ENCODE measurements around the gene IL26.

IL26 gene

GRCh38 chr12:68180792-68181744 is 44.5 kb downstream of the IL26 start:
- no peak overlapping the region for H2AFZ ChIP-seq (ENCODE audit: low read length)
- no peak overlapping the region for H3K4ac ChIP-seq (ENCODE audit: low read length)
- peaks cover 0 to 3% of the 10 kb centered on the region in 2 donors for H3K4me1 ChIP-seq (ENCODE audit: control insufficient read depth in 2 of 2, insufficient read depth in 1 of 2, low read depth in 1 of 2, low read length in 2 of 2)
- no peak overlapping the region for H2BK120ac ChIP-seq (ENCODE audit: low read depth, low read length)
- no peak overlapping the region for H2BK5ac ChIP-seq (ENCODE audit: low read length)
- no peaks in the 10 kb centered on the region for H3K27me3 ChIP-seq (ENCODE audit: control insufficient read depth in 3 of 3, insufficient read depth in 3 of 3, low read depth in 1 of 3, low read length in 3 of 3)
- no peak overlapping the region for H3K4me2 ChIP-seq (ENCODE audit: insufficient read depth, low read length, poor library complexity, severe bottlenecking)
- no peak overlapping the region for H3K23ac ChIP-seq (ENCODE audit: low read depth, low read length, poor library complexity)
- no peak for DNase-seq (ENCODE audit: low spot score)
- H3K9ac ChIP-seq (ENCODE audit: low read depth, low read length, poor library complexity): no peak overlapping the region
- H2AK5ac ChIP-seq (ENCODE audit: low read depth, low read length): no peak overlapping the region
- WGBS, 2 donors (ENCODE audit: extremely low coverage in 2 of 2, insufficient read length in 2 of 2, insufficient replicate concordance in 1 of 2): no CpG with 5 or more reads among the region's 3 CpGs
- no peak overlapping the region for H4K91ac ChIP-seq (ENCODE audit: low read depth, low read length, poor library complexity)
- no peak overlapping the region for H3K4me3 ChIP-seq (ENCODE audit: low read length in 2 of 2)
- no peak overlapping the region for H2BK15ac ChIP-seq (ENCODE audit: low read length)
- no peaks in the 10 kb centered on the region for H3K79me1 ChIP-seq (ENCODE audit: low read depth, low read length)
- H3K9me3 ChIP-seq (replicated peaks in 1 of 2; ENCODE audit: control insufficient read depth in 2 of 2, insufficient read depth in 1 of 2, low read depth in 1 of 2, low read length in 2 of 2): no peaks in the 10 kb centered on the region
- H3K14ac ChIP-seq (ENCODE audit: low read length): no peak overlapping the region
- H2BK12ac ChIP-seq (ENCODE audit: low read length): no peak overlapping the region
- H3K27ac ChIP-seq (replicated peaks; ENCODE audit: low read length): no peak overlapping the region
- no peaks in the 10 kb centered on the region for H3K36me3 ChIP-seq (replicated peaks in 1 of 2; ENCODE audit: control insufficient read depth in 2 of 2, insufficient read depth in 2 of 2, low read length in 2 of 2)
- no peak overlapping the region for H4K8ac ChIP-seq (ENCODE audit: low read depth, low read length)
- H3K18ac ChIP-seq (ENCODE audit: low read length): no peak overlapping the region

DNA sequence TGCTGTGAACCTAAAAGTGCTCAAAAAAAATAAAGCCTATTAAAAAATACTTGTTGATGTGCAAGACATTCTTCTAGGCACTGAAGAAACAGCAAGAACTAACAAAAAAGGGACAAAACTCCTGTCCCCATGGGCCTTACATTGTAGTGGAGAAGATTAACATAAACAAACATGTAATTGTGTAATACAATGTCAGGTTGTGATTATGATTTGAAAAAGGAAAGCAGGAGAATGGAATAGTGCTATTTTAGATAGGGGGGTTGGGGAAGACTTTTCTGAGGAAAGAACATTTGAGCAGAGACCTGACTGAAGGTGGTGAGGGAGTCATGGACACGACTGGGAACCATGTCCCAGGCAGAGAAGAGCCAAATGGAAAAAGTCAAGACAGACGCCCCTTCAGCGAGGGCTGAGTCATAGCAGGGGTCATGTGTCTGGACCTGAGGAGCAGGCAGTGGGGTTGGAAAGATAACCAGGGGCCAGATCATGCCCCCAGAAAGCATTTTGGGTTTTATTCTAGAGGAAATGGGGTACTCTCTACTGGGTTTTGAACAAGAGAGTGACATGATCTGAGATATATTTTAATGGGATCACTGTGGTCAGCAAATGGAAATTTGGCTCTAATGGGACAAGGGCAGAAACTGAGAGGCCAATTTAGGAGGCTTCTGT is 46.7 kb downstream of the IL26 start:
- H3K27me3 ChIP-seq (ENCODE audit: control insufficient read depth in 3 of 3, insufficient read depth in 3 of 3, low read depth in 1 of 3, low read length in 3 of 3): no peaks in the 10 kb centered on the region
- no peak overlapping the region for H3K18ac ChIP-seq (ENCODE audit: low read length)
- no peak overlapping the region for H2AK5ac ChIP-seq (ENCODE audit: low read depth, low read length)
- peaks cover 0 to 3% of the 10 kb centered on the region in 2 donors for H3K4me1 ChIP-seq (ENCODE audit: control insufficient read depth in 2 of 2, insufficient read depth in 1 of 2, low read depth in 1 of 2, low read length in 2 of 2)
- H3K4ac ChIP-seq (ENCODE audit: low read length): no peak overlapping the region
- WGBS, 2 donors (ENCODE audit: extremely low coverage in 2 of 2, insufficient read length in 2 of 2, insufficient replicate concordance in 1 of 2): no CpG with 5 or more reads among the region's 3 CpGs
- H2BK5ac ChIP-seq (ENCODE audit: low read length): no peak overlapping the region
- no peaks in the 10 kb centered on the region for H3K36me3 ChIP-seq (replicated peaks in 1 of 2; ENCODE audit: control insufficient read depth in 2 of 2, insufficient read depth in 2 of 2, low read length in 2 of 2)
- H3K79me1 ChIP-seq (ENCODE audit: low read depth, low read length): no peaks in the 10 kb centered on the region
- no peak overlapping the region for H4K8ac ChIP-seq (ENCODE audit: low read depth, low read length)
- no peak overlapping the region for H2BK15ac ChIP-seq (ENCODE audit: low read length)
- no peak overlapping the region for H3K4me3 ChIP-seq (ENCODE audit: low read length in 2 of 2)
- no peak overlapping the region for H4K91ac ChIP-seq (ENCODE audit: low read depth, low read length, poor library complexity)
- no peak overlapping the region for H2AFZ ChIP-seq (ENCODE audit: low read length)
- no peak overlapping the region for H2BK120ac ChIP-seq (ENCODE audit: low read depth, low read length)
- no peak overlapping the region for H3K23ac ChIP-seq (ENCODE audit: low read depth, low read length, poor library complexity)
- H3K4me2 ChIP-seq (ENCODE audit: insufficient read depth, low read length, poor library complexity, severe bottlenecking): no peak overlapping the region
- DNase-seq (ENCODE audit: low spot score): no peak
- H2BK12ac ChIP-seq (ENCODE audit: low read length): no peak overlapping the region
- no peak overlapping the region for H3K14ac ChIP-seq (ENCODE audit: low read length)
- H3K27ac ChIP-seq (replicated peaks; ENCODE audit: low read length): no peak overlapping the region
- no peak overlapping the region for H3K9ac ChIP-seq (ENCODE audit: low read depth, low read length, poor library complexity)
- no peaks in the 10 kb centered on the region for H3K9me3 ChIP-seq (replicated peaks in 1 of 2; ENCODE audit: control insufficient read depth in 2 of 2, insufficient read depth in 1 of 2, low read depth in 1 of 2, low read length in 2 of 2)

- Histone ChIP-seq H2BK120ac (ENCODE audit: low read depth, low read length) (no peak overlapping the region), H3K4ac (ENCODE audit: low read length) (no peak overlapping the region), H3K14ac (ENCODE audit: low read length) (no peak overlapping the region), H3K18ac (ENCODE audit: low read length) (no peak overlapping the region), H4K8ac (ENCODE audit: low read depth, low read length) (no peak overlapping the region), H2BK15ac (ENCODE audit: low read length) (no peak overlapping the region), H3K27me3 (ENCODE audit: control insufficient read depth in 3 of 3, insufficient read depth in 3 of 3, low read depth in 1 of 3, low read length in 3 of 3) (no peaks in the 10 kb centered on the region), H3K4me1 (ENCODE audit: control insufficient read depth in 2 of 2, insufficient read depth in 1 of 2, low read depth in 1 of 2, low read length in 2 of 2) (peaks cover 0 to 3% of the 10 kb centered on the region in 2 donors), H4K91ac (ENCODE audit: low read depth, low read length, poor library complexity) (no peak overlapping the region), H3K9me3 (replicated peaks in 1 of 2; ENCODE audit: control insufficient read depth in 2 of 2, insufficient read depth in 1 of 2, low read depth in 1 of 2, low read length in 2 of 2) (no peaks in the 10 kb centered on the region), H3K23ac (ENCODE audit: low read depth, low read length, poor library complexity) (no peak overlapping the region), H3K36me3 (replicated peaks in 1 of 2; ENCODE audit: control insufficient read depth in 2 of 2, insufficient read depth in 2 of 2, low read length in 2 of 2) (no peaks in the 10 kb centered on the region), H3K9ac (ENCODE audit: low read depth, low read length, poor library complexity) (no peak overlapping the region), H3K79me1 (ENCODE audit: low read depth, low read length) (no peaks in the 10 kb centered on the region), H3K4me3 (ENCODE audit: low read length in 2 of 2) (no peak overlapping the region), H2AK5ac (ENCODE audit: low read depth, low read length) (no peak overlapping the region), H3K4me2 (ENCODE audit: insufficient read depth, low read length, poor library complexity, severe bottlenecking) (no peak overlapping the region), H2BK12ac (ENCODE audit: low read length) (no peak overlapping the region), H3K27ac (replicated peaks; ENCODE audit: low read length) (no peak overlapping the region), H2AFZ (ENCODE audit: low read length) (no peak overlapping the region), H2BK5ac (ENCODE audit: low read length) (no peak overlapping the region)
- no peak for DNase-seq (ENCODE audit: low spot score)
Observed at GRCh38 chr12:68178184-68178583, 47.4 kb downstream of the IL26 start.

DNA sequence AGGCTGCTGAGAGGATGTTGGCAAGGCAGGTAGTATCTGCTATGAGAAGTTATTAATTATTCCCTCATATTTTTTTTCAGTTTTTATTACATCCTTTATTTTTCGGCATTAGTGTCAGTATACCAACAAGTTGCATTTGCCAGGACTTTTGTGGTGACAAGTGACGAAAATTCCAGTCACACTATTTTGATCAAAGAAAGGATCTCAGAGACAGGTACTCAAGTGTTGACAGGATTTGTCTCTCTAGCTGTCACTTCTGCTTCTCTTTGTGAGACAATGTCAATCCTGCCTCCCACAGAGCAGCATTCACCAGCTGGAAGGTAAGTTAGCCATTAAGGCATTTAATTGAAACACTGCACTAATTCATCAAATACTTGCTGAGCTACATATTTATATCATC is 48.0 kb downstream of the IL26 start:
- no peaks in the 10 kb centered on the region for H3K9me3 ChIP-seq (replicated peaks in 1 of 2; ENCODE audit: control insufficient read depth in 2 of 2, insufficient read depth in 1 of 2, low read depth in 1 of 2, low read length in 2 of 2)
- H2BK5ac ChIP-seq (ENCODE audit: low read length): no peak overlapping the region
- H3K4me2 ChIP-seq (ENCODE audit: insufficient read depth, low read length, poor library complexity, severe bottlenecking): no peak overlapping the region
- no peak overlapping the region for H3K23ac ChIP-seq (ENCODE audit: low read depth, low read length, poor library complexity)
- no peak overlapping the region for H2BK120ac ChIP-seq (ENCODE audit: low read depth, low read length)
- H3K14ac ChIP-seq (ENCODE audit: low read length): no peak overlapping the region
- WGBS, 2 donors (ENCODE audit: extremely low coverage in 2 of 2, insufficient read length in 2 of 2, insufficient replicate concordance in 1 of 2): no CpG with 5 or more reads among the region's 2 CpGs
- no peak overlapping the region for H4K91ac ChIP-seq (ENCODE audit: low read depth, low read length, poor library complexity)
- no peak overlapping the region for H2BK12ac ChIP-seq (ENCODE audit: low read length)
- no peaks in the 10 kb centered on the region for H3K36me3 ChIP-seq (replicated peaks in 1 of 2; ENCODE audit: control insufficient read depth in 2 of 2, insufficient read depth in 2 of 2, low read length in 2 of 2)
- no peak overlapping the region for H2AFZ ChIP-seq (ENCODE audit: low read length)
- no peaks in the 10 kb centered on the region for H3K79me1 ChIP-seq (ENCODE audit: low read depth, low read length)
- no peak overlapping the region for H2AK5ac ChIP-seq (ENCODE audit: low read depth, low read length)
- no peak overlapping the region for H3K27ac ChIP-seq (replicated peaks; ENCODE audit: low read length)
- no peak overlapping the region for H3K4me3 ChIP-seq (ENCODE audit: low read length in 2 of 2)
- H3K18ac ChIP-seq (ENCODE audit: low read length): no peak overlapping the region
- no peak overlapping the region for H2BK15ac ChIP-seq (ENCODE audit: low read length)
- peaks cover 0 to 3% of the 10 kb centered on the region in 2 donors for H3K4me1 ChIP-seq (ENCODE audit: control insufficient read depth in 2 of 2, insufficient read depth in 1 of 2, low read depth in 1 of 2, low read length in 2 of 2)
- H3K9ac ChIP-seq (ENCODE audit: low read depth, low read length, poor library complexity): no peak overlapping the region
- H4K8ac ChIP-seq (ENCODE audit: low read depth, low read length): no peak overlapping the region
- H3K27me3 ChIP-seq (ENCODE audit: control insufficient read depth in 3 of 3, insufficient read depth in 3 of 3, low read depth in 1 of 3, low read length in 3 of 3): no peaks in the 10 kb centered on the region
- DNase-seq (ENCODE audit: low spot score): no peak
- no peak overlapping the region for H3K4ac ChIP-seq (ENCODE audit: low read length)

Data from neuronal stem cell (in vitro differentiated cells).